ENCODE measurements around the gene ULK3.

DNA sequence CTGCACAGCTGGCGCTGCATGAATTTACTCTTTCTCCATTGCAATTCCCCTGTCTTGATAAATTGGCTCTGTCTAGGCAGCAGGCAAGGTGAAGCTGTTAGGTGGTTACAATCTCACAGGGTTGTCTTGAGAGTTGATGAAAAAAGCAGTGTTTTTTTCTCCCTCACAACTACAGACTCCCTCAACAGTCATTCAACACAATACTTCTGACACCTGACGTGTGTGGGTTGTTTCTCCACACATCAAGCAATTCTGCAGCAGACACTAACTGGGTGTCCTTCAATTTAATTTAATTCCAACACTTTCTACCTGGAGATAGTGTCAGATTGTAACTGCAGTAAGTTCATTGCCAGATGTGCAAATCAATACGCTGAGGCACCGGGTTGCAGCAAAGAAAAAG is 35.3 kb upstream of the ULK3 start:
- TF ChIP-seq, protein P1, sequence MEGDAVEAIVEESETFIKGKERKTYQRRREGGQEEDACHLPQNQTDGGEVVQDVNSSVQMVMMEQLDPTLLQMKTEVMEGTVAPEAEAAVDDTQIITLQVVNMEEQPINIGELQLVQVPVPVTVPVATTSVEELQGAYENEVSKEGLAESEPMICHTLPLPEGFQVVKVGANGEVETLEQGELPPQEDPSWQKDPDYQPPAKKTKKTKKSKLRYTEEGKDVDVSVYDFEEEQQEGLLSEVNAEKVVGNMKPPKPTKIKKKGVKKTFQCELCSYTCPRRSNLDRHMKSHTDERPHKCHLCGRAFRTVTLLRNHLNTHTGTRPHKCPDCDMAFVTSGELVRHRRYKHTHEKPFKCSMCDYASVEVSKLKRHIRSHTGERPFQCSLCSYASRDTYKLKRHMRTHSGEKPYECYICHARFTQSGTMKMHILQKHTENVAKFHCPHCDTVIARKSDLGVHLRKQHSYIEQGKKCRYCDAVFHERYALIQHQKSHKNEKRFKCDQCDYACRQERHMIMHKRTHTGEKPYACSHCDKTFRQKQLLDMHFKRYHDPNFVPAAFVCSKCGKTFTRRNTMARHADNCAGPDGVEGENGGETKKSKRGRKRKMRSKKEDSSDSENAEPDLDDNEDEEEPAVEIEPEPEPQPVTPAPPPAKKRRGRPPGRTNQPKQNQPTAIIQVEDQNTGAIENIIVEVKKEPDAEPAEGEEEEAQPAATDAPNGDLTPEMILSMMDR (IDR thresholded peaks at IDR 0.05 in 8 of 11, conservative IDR thresholded peaks at IDR 0.05 in 3 of 11), result no peak
- no peak for TF ChIP-seq POLR2AphosphoS5 (IDR thresholded peaks at IDR 0.05)

All from spleen (tissue), 7 donors.